Right ventricle myocardium superior (tissue), 1 donor: ENCODE data around the gene ECE1. TPM values are rescaled to one million over a fixed set of nuclear protein-coding genes. Genes with fewer than 3 reads are reported as not detected.
"Not testable (repeated sequence)": the region's sequence is repeated elsewhere in the genome, so short reads cannot be mapped to it uniquely, and the experiment has no call there.

ENCODE experiments used
- ATAC-seq: fragments of 200-7000 bp; cut with Tn5 transposase; one replicate; pipeline ENCODE4 v1.9.1; 2020; ENCODE audit warnings: mild to moderate bottlenecking; ENCODE audit not compliant: poor library complexity
- DNase-seq: peaks from one replicate; pipeline ENCODE4 v3.0.0-alpha.2; 2020
- intact Hi-C: fragments of 100-400 bp; cut with DNase I; formaldehyde crosslinking; loops from one replicate; pipeline ENCODE4 v1.11.2; 2022
- total RNA-seq: library from RNA; stranded (reverse); fragmentation: NEBNext Ultra II Directional; extraction: Animal tissue kit (Norgen Biotek cat#: 25700); gene quantifications from one replicate; pipeline ENCODE4 v1.2.1, GENCODE V29; 2021
- donor health status: DM: no; HTN: yes; CAD: no; lungs with severe emphysema.

Gene ECE1
- total RNA-seq, 1 donor from 2014 or later, result 45.3 TPM

DNA sequence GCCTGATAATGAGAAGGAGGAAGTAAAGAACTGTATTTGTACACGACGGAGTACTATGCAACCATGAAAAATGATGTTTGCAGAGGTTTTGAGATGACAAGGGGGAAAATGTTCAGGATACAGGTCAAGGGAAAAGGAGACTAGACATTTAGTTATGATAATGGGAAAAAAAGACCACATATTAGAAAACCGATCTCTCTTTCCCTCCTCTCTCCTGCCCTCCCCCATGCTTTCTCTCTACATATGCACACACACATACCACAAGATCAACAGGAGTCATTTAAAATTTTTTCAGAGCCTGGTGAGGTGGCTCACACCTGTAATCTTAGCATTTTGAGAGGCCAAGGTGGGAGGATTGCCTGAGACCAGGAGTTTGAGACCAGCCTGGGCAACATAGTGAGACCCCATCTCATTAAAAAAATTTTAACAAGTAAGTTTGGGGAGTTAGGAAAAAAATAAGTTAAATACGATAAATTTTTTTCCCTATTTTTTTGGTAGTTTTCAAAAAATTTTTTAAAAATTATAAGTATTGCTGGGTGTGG, 44.5 kb downstream of the ECE1 start:
- ATAC-seq, result no peak
- intact Hi-C loops, result no loop called here
- DNase-seq, result no peak

- no peak for ATAC-seq
- DNase-seq, result no peak
- intact Hi-C loops, result no loop called here
Observed at GRCh38 chr1:21244986-21245687, 45.1 kb downstream of the ECE1 start.

GRCh38 chr1:21244154-21244553, 46.1 kb downstream of the ECE1 start:
- intact Hi-C loops, result no loop called here
- ATAC-seq, result no peak
- DNase-seq, result no peak

GRCh38 chr1:21242846-21243245, 47.4 kb downstream of the ECE1 start:
- intact Hi-C loops, result no loop called here
- ATAC-seq (no peak), DNase-seq (no peak)

DNA sequence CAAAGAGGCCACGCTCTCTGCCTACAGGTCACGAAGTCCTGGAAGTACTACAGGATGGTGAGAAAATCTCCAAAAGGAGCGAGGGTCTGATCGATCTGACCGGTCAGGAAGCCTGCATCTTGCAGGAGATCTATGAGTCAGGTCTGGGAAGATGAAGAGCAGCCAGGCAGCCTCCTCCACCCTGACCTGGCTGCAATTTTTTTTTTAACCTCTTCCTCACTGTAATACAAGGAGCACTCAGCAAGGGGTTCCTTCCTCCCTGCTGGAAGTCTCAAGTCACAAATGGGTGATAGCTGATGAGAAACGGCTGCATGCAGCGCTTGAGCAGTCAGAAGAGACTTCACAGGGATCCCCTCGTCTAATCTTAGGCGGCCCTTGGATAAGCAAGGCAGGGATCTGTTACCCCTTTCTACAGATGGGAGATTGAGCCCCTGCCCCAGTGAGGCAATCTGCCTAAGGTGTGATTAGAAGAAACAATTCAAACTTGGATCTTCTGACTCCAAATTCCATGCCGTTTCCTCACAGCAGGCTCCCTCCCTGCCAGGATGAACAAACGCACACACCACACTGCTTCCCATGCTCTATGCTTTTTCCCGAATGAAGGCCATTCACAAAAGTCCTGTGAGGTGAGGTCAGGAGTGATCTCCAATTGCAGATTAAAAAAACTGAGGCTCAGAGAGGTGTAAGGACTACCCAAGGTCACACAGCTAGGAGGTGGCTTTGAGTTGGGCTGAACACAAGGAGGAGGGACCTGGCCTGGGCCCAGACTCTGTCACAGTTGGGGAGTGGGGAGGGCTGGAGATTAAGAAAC, 48.3 kb downstream of the ECE1 start:
- DNase-seq, result no peak
- ATAC-seq, result no peak
- intact Hi-C loops, result no loop called here

DNA sequence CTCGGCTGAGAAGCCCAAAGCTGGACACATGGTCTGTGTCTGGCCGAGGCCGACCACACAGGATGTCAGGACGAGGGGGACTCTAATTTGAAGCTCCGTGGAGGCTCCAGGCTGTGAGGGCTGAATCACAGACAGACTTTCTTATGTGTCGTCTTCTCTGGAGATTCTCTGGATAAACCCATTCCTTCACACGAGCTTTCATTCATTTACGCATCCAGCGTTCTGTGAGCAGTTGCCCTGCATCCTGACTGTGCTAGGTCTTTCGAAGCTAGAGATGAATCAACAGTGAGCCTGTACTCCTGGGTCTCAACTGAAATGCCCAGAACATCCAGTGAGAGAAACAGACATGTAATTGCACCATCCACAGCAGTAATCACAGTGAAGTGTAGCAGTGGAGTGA, 49.6 kb downstream of the ECE1 start:
- intact Hi-C loops, result no loop called here
- DNase-seq (no peak), ATAC-seq (no peak)

DNA sequence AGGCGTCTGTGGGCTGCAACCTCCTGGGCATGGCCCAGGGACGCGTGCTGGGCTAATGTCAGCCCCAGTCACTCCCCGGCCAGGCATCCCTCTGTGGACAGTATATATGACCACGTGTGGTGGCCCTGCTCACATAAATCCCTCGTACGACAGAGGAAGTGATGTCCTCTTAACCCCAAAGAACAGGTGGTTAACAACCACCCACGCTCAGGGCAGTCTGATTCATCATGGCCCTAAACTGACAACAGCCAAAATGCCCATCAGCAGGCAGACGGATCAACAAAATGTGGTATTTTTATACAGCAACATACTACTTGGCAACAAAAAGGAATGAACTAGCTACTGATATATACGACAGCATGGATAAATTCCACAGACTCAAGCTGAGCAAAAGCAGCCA, 51.0 kb downstream of the ECE1 start:
- intact Hi-C loops, result no loop called here
- DNase-seq, result no peak
- ATAC-seq, result no peak

GRCh38 chr1:21238141-21238800, 52.0 kb downstream of the ECE1 start:
- ATAC-seq, result no peak
- intact Hi-C loops, result no loop called here
- DNase-seq, result no peak

GRCh38 chr1:21237446-21238088, 52.7 kb downstream of the ECE1 start:
- DNase-seq, result peak; percentile 52
- intact Hi-C loops, result no loop called here
- peak; percentile 87 for ATAC-seq

GRCh38 chr1:21236178-21236577, 54.1 kb downstream of the ECE1 start:
- intact Hi-C loops, result no loop called here
- ATAC-seq, result no peak
- DNase-seq, result no peak

DNA sequence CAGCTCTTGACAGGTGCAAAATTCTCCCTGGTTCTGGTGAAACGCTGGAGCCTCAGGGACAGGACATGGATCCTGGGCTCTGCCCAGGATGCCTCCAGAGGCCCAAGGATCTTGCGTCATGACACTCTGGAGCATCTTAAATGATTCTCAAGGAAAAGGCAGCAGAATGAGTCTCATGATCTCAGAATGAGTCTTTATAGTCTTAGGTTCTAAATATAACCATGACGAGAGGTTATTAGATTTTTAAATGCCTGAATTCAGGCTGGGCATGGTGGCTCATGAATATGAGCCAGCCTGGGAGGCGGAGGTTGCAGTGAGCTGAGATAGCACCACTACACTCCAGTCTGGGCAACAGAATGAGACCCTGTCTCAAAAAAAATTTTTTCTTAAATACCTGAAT, 55.5 kb downstream of the ECE1 start:
- no peak for ATAC-seq
- no peak for DNase-seq
- intact Hi-C loops, result no loop called here

- no peak for DNase-seq
- ATAC-seq, result no peak
- intact Hi-C loops, result loop anchor here (2.0 kb wide), 1 partner anchor 135 kb away; no protein-coding TSS in a partner anchor
Observed at GRCh38 chr1:21233490-21233889, 56.8 kb downstream of the ECE1 start.

DNA sequence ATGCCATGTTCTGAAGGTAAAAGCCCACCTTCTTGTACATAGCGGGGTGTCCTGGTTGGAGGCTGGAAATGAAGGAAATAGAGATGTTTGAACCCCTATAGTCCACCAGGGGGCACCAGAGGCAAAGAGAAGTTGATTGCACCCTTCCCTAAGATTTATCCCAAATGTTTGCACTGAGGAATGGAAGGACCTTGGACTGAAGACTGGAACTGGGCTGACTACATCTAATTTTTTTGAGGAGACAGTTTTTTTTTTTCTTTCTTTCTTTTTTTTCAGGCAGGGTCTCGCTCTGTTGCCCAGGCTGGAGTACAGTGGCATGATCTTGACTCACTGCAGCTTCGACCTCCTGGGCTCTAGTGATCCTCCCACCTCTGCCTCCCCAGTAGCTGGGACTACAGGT, 58.2 kb downstream of the ECE1 start:
- intact Hi-C loops, result loop anchor here (2.0 kb wide), 1 partner anchor 137 kb away; no protein-coding TSS in a partner anchor
- no peak for DNase-seq
- ATAC-seq, result peak; percentile 79

DNA sequence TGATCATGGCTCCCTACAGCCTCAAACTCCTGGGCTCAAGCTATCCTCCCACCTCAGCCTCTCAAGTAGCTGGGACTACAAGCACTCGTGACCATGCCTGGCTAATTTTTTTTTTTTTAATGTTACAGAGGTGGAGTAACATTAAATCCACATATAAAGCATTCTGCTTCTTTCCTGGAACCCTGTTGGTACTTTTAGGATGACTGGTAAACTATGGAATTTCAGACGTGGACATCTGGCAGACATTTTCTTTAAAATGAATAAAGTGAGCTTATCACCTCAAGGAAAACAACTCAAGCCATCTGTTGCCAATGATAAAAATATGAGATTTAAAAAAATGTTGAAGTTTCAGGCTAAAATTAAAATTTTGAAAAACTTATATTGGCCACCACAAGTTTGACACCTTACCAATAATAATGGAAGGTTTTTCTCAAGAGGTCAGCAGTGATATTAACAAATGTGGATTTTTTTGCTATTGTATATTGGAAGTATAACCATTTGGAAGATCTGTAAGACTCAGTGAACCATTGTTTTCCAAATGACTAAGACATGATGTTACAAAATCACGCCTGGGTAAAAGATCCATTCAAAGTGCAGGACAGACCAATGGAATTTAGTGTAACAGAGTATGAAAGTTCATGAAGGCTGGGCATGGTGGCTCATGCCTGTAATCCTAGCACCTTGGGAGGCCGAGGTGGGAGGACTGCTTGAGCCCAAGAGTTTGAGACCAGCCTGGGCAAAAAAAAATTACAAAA, 60.8 kb downstream of the ECE1 start:
- no peak for ATAC-seq
- no peak for DNase-seq
- intact Hi-C loops, result no loop called here

DNA sequence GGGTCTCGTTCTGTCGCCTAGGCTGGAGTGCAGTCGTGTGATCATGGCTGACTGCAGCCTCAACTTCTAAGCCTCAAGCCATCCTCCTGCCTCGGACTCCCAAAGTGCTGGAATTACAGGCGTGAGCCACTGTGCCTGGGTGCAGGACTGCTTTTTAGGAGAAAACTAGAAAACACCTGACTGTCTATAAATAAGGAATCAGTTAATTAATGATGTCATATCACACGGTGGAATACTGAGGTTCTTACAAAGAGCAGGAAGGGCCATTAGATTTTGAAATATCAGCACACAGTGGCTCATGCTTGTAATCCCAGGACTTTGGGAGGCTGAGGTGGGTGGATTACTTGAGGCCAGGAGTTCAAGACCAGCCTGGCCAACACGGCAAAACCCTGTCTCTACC, 62.0 kb downstream of the ECE1 start:
- ATAC-seq, DNase-seq, intact Hi-C loops: not testable (repeated sequence)

DNA sequence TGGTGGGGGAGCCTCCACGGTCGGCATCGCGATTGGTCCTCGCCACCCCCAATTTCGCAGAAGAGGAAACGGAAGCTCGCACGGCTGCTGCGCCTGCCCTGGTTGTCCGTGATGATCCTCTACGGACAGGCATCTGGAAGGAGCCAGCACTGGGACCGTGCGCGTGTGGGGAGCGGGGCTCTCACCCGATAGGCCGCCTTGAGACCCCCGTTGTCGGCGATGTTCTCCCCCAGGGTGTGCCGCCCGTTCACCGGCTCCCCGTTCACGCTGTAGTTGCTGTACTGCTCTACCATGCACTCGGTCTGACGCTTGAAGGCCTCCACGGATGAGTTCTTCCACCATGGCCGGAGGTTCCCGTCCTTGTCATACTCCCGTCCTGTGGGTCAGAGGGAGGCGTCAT, 65.2 kb downstream of the ECE1 start:
- intact Hi-C loops, result no loop called here

GRCh38 chr1:21220815-21221214, 69.4 kb downstream of the ECE1 start:
- no peak for DNase-seq
- peak; percentile 17 for ATAC-seq
- intact Hi-C loops, result no loop called here

More for the DNA sequence above, 65.2 kb downstream of the ECE1 start:
- DNase-seq (no peak), ATAC-seq (no peak)

GRCh38 chr1:21219674-21220073, 70.6 kb downstream of the ECE1 start:
- DNase-seq, result no peak
- intact Hi-C loops, result no loop called here
- no peak for ATAC-seq
